ENCODE results near the gene ADAM10. TPM values are rescaled to one million over a fixed set of nuclear protein-coding genes. Genes with fewer than 3 reads are reported as not detected.

Gene ADAM10
- total RNA-seq, 1 experiment from 2014 or later: 170 TPM

DNA sequence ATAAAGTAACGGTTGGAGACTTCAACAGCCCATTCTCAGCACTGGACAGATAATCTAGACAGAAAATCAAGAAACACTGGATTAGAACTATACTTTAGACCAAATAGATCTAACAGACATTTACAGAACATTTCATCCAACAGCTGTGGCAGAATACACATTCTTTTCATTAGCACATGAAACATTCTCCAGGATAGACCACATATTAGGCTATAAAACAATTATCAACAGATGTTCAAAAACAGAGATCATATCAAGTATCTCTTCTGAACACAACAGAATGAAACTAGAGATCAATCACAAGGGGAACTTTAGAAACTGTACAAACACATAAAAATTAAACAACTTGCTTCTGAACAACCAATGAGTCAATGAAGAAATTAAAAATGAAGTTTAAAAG is 133.3 kb downstream of the ADAM10 start:
- H3K36me3 ChIP-seq (ENCODE audit: control insufficient read depth, insufficient read depth, low read length): no peaks in the 10 kb centered on the region; the same call in 1 of the 2 replicates
- no peaks in the 10 kb centered on the region for H3K27me3 ChIP-seq (replicated peaks; ENCODE audit: control insufficient read depth, insufficient read depth, low read length)
- ChIA-PET POLR2A (no interaction called here), CTCF (no interaction called here)
- peaks cover 18% of the 10 kb centered on the region for H3K4me1 ChIP-seq
- Mint-ChIP-seq H3K27ac (ENCODE audit: unreplicated experiment) (no peak overlapping the region), H3K27me3 (ENCODE audit: insufficient read depth, unreplicated experiment) (no peaks in the 10 kb centered on the region), H3K4me1 (ENCODE audit: low read depth, unreplicated experiment) (peaks cover 9% of the 10 kb centered on the region), H3K9me3 (ENCODE audit: unreplicated experiment) (peaks cover 50% of the 10 kb centered on the region), H3K36me3 (ENCODE audit: insufficient read depth, unreplicated experiment) (peaks cover 58% of the 10 kb centered on the region), H3K4me3 (ENCODE audit: unreplicated experiment) (no peak overlapping the region)
- H3K4me3 ChIP-seq (ENCODE audit: low read depth, low read length): no peak overlapping the region
- H3K9me3 ChIP-seq: peaks cover 21% of the 10 kb centered on the region
- BruUV-seq (replicated peaks): no TSS peak
- TF ChIP-seq, protein P1, sequence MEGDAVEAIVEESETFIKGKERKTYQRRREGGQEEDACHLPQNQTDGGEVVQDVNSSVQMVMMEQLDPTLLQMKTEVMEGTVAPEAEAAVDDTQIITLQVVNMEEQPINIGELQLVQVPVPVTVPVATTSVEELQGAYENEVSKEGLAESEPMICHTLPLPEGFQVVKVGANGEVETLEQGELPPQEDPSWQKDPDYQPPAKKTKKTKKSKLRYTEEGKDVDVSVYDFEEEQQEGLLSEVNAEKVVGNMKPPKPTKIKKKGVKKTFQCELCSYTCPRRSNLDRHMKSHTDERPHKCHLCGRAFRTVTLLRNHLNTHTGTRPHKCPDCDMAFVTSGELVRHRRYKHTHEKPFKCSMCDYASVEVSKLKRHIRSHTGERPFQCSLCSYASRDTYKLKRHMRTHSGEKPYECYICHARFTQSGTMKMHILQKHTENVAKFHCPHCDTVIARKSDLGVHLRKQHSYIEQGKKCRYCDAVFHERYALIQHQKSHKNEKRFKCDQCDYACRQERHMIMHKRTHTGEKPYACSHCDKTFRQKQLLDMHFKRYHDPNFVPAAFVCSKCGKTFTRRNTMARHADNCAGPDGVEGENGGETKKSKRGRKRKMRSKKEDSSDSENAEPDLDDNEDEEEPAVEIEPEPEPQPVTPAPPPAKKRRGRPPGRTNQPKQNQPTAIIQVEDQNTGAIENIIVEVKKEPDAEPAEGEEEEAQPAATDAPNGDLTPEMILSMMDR (IDR thresholded peaks at IDR 0.05; ENCODE audit: insufficient read depth in 1 of 2, low read depth in 1 of 2, low read length in 1 of 2, severe bottlenecking in 1 of 2, unreplicated experiment in 1 of 2): no peak
- intact Hi-C loops (cut with micrococcal nuclease; ENCODE audit: unreplicated experiment): no loop called here
- DNase-seq: no peak

DNA sequence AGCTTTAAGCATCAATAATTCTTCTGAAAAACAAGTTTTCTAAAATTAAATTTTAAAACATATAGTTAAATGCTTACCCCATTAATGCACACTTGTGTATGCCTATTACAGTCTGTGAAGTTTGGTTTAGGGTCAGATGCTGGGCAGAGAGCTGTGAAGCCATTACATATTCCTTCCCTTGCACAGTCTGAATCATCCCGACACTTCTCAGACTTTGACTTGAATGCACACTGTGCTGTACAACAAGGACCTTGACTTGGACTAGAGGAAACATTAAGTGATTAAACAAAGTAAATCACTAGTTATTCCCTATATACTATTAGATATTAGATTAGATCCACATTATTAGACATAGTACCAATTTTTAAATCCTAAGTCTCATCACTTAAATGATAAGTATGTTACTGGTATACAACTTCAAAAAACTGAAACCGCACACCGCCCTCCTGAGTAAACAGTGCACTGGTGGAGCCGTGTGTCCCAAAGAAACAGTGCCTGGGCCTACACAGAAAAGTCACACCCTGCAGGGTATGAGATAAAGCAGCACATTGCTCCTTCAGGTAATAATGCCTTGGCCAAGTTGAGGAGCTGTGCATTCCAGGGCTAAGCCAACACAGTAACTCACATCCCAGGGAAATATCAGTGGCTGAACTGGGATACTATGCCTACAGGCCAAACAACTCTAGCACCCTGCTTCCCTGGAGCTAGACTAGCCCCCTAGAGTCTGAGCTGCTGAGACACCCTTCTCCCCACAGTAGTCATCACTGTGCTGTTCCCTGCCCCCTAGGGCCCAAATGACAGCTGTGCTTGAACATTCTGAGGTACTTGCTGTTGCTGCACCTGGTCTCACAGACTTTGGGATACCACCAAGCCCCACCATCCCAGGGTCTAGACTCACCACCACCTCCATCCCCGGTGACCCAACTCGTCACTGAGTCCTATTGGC is 137.5 kb downstream of the ADAM10 start:
- peak overlapping the region; percentile 76 for H3K27ac Mint-ChIP-seq (ENCODE audit: unreplicated experiment)
- Histone ChIP-seq H3K4me3 (ENCODE audit: low read depth, low read length) (no peak overlapping the region), H3K9me3 (peaks cover 5% of the 10 kb centered on the region; the same call in 1 of the 2 replicates), H3K36me3 (ENCODE audit: control insufficient read depth, insufficient read depth, low read length) (no peaks in the 10 kb centered on the region; the same call in 1 of the 2 replicates), H3K4me1 (peaks cover 18% of the 10 kb centered on the region), H3K27me3 (replicated peaks; ENCODE audit: control insufficient read depth, insufficient read depth, low read length) (no peaks in the 10 kb centered on the region)
- POLR2A ChIA-PET: no interaction called here
- H3K4me1 Mint-ChIP-seq (ENCODE audit: low read depth, unreplicated experiment): peaks cover 15% of the 10 kb centered on the region
- TF ChIP-seq, protein P1 (IDR thresholded peaks at IDR 0.05; ENCODE audit: insufficient read depth in 1 of 2, low read depth in 1 of 2, low read length in 1 of 2, severe bottlenecking in 1 of 2, unreplicated experiment in 1 of 2): no peak
- CTCF ChIA-PET: no interaction called here
- H3K4me3 Mint-ChIP-seq (ENCODE audit: unreplicated experiment): no peak overlapping the region
- intact Hi-C loops (cut with micrococcal nuclease; ENCODE audit: unreplicated experiment): no loop called here
- peaks cover 45% of the 10 kb centered on the region for H3K36me3 Mint-ChIP-seq (ENCODE audit: insufficient read depth, unreplicated experiment)
- H3K27me3 Mint-ChIP-seq (ENCODE audit: insufficient read depth, unreplicated experiment): no peaks in the 10 kb centered on the region
- peak; percentile 28 to 49 for DNase-seq
- BruUV-seq (replicated peaks): no TSS peak
- peaks cover 39% of the 10 kb centered on the region for H3K9me3 Mint-ChIP-seq (ENCODE audit: unreplicated experiment)

DNA sequence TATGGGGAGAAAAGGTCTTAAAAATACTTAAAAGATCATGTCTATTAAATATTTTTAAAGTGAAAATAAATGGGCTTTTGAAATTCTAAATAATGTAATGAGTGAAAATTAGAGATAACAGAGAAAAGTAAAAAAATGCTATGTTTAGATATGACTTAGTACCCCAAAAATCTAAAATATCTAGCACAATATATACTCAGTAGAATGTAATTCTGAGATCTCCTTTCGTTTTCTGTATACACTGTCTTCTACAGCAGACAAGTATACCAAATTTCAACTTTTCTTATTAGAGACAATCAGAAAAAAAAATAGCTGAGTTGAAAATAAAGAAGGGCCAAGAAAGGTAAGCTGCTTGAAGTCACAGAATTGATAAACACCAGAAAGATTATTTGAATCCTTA is 140.8 kb downstream of the ADAM10 start:
- H3K36me3 Mint-ChIP-seq (ENCODE audit: insufficient read depth, unreplicated experiment): peaks cover 31% of the 10 kb centered on the region
- no peak overlapping the region for H3K27ac Mint-ChIP-seq (ENCODE audit: unreplicated experiment)
- DNase-seq: no peak
- CTCF ChIA-PET: no interaction called here
- H3K9me3 ChIP-seq: no peaks in the 10 kb centered on the region
- peaks cover 6% of the 10 kb centered on the region for H3K9me3 Mint-ChIP-seq (ENCODE audit: unreplicated experiment)
- H3K4me3 Mint-ChIP-seq (ENCODE audit: unreplicated experiment): no peak overlapping the region
- no peaks in the 10 kb centered on the region; the same call in 1 of the 2 replicates for H3K36me3 ChIP-seq (ENCODE audit: control insufficient read depth, insufficient read depth, low read length)
- no TSS peak for BruUV-seq (replicated peaks)
- no peak overlapping the region for H3K4me3 ChIP-seq (ENCODE audit: low read depth, low read length)
- no peaks in the 10 kb centered on the region for H3K27me3 ChIP-seq (replicated peaks; ENCODE audit: control insufficient read depth, insufficient read depth, low read length)
- peaks cover 25% of the 10 kb centered on the region for H3K4me1 Mint-ChIP-seq (ENCODE audit: low read depth, unreplicated experiment)
- POLR2A ChIA-PET: no interaction called here
- H3K4me1 ChIP-seq: peaks cover 35% of the 10 kb centered on the region
- TF ChIP-seq, protein P1 (IDR thresholded peaks at IDR 0.05; ENCODE audit: insufficient read depth in 1 of 2, low read depth in 1 of 2, low read length in 1 of 2, severe bottlenecking in 1 of 2, unreplicated experiment in 1 of 2): no peak
- intact Hi-C loops (cut with micrococcal nuclease; ENCODE audit: unreplicated experiment): no loop called here
- no peaks in the 10 kb centered on the region for H3K27me3 Mint-ChIP-seq (ENCODE audit: insufficient read depth, unreplicated experiment)
